HEK293 (cell line): ENCODE results near the gene ARL11.

Experiments
- CTCF ChIA-PET: fragments of 350-600 bp; formaldehyde crosslinking; extraction: SDS; loops from one replicate; lab custom pipeline; 2021; ENCODE audit warnings: antibody characterized with exemption; lab: Yijun Ruan, JAX
- POLR2A ChIA-PET: fragments of 300-600 bp; formaldehyde crosslinking; extraction: SDS; loops from one replicate; lab custom pipeline; 2020; ENCODE audit warnings: antibody characterized with exemption, inconsistent platforms; lab: Yijun Ruan, JAX
- H3K27ac ChIP-seq: fragments of 200-500 bp; sonication (Bioruptor generic); 2 replicates; pipeline ENCODE4 v1.5.1; 2014; ENCODE audit warnings: low read depth, low read length, control low read depth, inconsistent platforms; ENCODE audit errors: extremely low read depth
- H3K36me3 ChIP-seq, 2 experiments: fragments of 200-500 bp in 1 of 2; sonication (Bioruptor generic) in 1 of 2; 1 replicate in 1 of 2; 2 replicates in 1 of 2; pipeline ENCODE4 v1.5.1; 2014 to 2017; ENCODE audit warnings: inconsistent platforms in 2 of 2, low read length in 2 of 2; ENCODE audit not compliant: control insufficient read depth in 2 of 2, insufficient read depth in 1 of 2
- H3K4me1 ChIP-seq: fragments of 200-500 bp; sonication (Bioruptor generic); 2 replicates; pipeline ENCODE4 v1.5.1; 2014; ENCODE audit warnings: mild to moderate bottlenecking, low read length, inconsistent platforms; ENCODE audit not compliant: control insufficient read depth, insufficient read depth
- H3K4me3 ChIP-seq: 2 replicates; pipeline ENCODE4 v1.5.1; 2011; ENCODE audit warnings: low read depth, mild to moderate bottlenecking, control low read depth, low read length, moderate library complexity
- H3K9me3 ChIP-seq: fragments of 200-500 bp; sonication (Bioruptor generic); 2 replicates; pipeline ENCODE4 v1.5.1; 2014; ENCODE audit warnings: low read depth, low read length, inconsistent platforms; ENCODE audit not compliant: control insufficient read depth, insufficient read depth
- CTCF ChIP-seq: fragments of 450-650 bp; formaldehyde crosslinking; IDR thresholded peaks from 2 replicates; pipeline ENCODE4 v1.5.1; 2016; ENCODE audit warnings: missing biosample characterization, missing genetic modification characterization
- KLF10 ChIP-seq: fragments of 450-650 bp; IDR thresholded peaks from 2 replicates; pipeline ENCODE4 v1.5.1; 2018; ENCODE audit warnings: missing biosample characterization, mild to moderate bottlenecking, missing genetic modification characterization
- OSR2 ChIP-seq: fragments of 450-650 bp; formaldehyde crosslinking; IDR thresholded peaks from 2 replicates; pipeline ENCODE4 v1.5.1; 2016; ENCODE audit warnings: missing biosample characterization, missing genetic modification characterization
- PRDM6 ChIP-seq: fragments of 450-650 bp; formaldehyde crosslinking; IDR thresholded peaks from 2 replicates; pipeline ENCODE4 v1.5.1; 2017; ENCODE audit warnings: missing biosample characterization, missing genetic modification characterization
- REPIN1 ChIP-seq: fragments of 450-650 bp; formaldehyde crosslinking; IDR thresholded peaks from 2 replicates; pipeline ENCODE4 v1.5.1; 2017; ENCODE audit warnings: missing biosample characterization, missing genetic modification characterization, low read depth
- ZBTB17 ChIP-seq: fragments of 450-650 bp; formaldehyde crosslinking; IDR thresholded peaks from 2 replicates; pipeline ENCODE4 v1.5.1; 2016; ENCODE audit warnings: missing biosample characterization, missing genetic modification characterization
- ZBTB6 ChIP-seq: fragments of 450-650 bp; formaldehyde crosslinking; IDR thresholded peaks from 2 replicates; pipeline ENCODE4 v1.5.1; 2017; ENCODE audit warnings: missing biosample characterization, missing genetic modification characterization
- ZBTB7A ChIP-seq: fragments of 450-650 bp; formaldehyde crosslinking; IDR thresholded peaks from 2 replicates; pipeline ENCODE4 v1.5.1; 2016; ENCODE audit warnings: low read depth, missing biosample characterization, missing genetic modification characterization
- ZFP3 ChIP-seq: fragments of 450-650 bp; formaldehyde crosslinking; IDR thresholded peaks from 2 replicates; pipeline ENCODE4 v1.5.1; 2016; ENCODE audit warnings: low read depth, missing biosample characterization, missing genetic modification characterization
- ZIC2 ChIP-seq: fragments of 450-650 bp; formaldehyde crosslinking; IDR thresholded peaks from 2 replicates; pipeline ENCODE4 v1.5.1; 2016; ENCODE audit warnings: missing biosample characterization, missing genetic modification characterization
- ZNF132 ChIP-seq: fragments of 450-650 bp; formaldehyde crosslinking; IDR thresholded peaks from 2 replicates; pipeline ENCODE4 v1.5.1; 2017; ENCODE audit warnings: missing biosample characterization, missing genetic modification characterization, borderline replicate concordance
- ZNF335 ChIP-seq: fragments of 450-650 bp; formaldehyde crosslinking; conservative IDR thresholded peaks from 2 replicates; pipeline ENCODE4 v1.5.1; 2016; ENCODE audit warnings: missing biosample characterization, missing genetic modification characterization
- ZNF394 ChIP-seq: fragments of 450-650 bp; formaldehyde crosslinking; IDR thresholded peaks from 2 replicates; pipeline ENCODE4 v1.5.1; 2016; ENCODE audit warnings: missing biosample characterization, missing genetic modification characterization, mild to moderate bottlenecking, moderate library complexity, borderline replicate concordance
- ZNF514 ChIP-seq: fragments of 450-650 bp; formaldehyde crosslinking; IDR thresholded peaks from 2 replicates; pipeline ENCODE4 v1.5.1; 2016; ENCODE audit warnings: missing biosample characterization, missing genetic modification characterization
- ZNF529 ChIP-seq: fragments of 450-650 bp; formaldehyde crosslinking; IDR thresholded peaks from 2 replicates; pipeline ENCODE4 v1.5.1; 2017; ENCODE audit warnings: missing genetic modification characterization, missing biosample characterization; ENCODE audit not compliant: insufficient replicate concordance
- ZNF610 ChIP-seq: fragments of 450-650 bp; formaldehyde crosslinking; IDR thresholded peaks from 2 replicates; pipeline ENCODE4 v1.5.1; 2016; ENCODE audit warnings: missing biosample characterization, missing genetic modification characterization, borderline replicate concordance
- ZNF837 ChIP-seq: fragments of 450-650 bp; formaldehyde crosslinking; IDR thresholded peaks from 2 replicates; pipeline ENCODE4 v1.5.1; 2016; ENCODE audit warnings: missing biosample characterization, missing genetic modification characterization
- TF ChIP-seq, protein P1 (sequence below): fragments of 450-650 bp; formaldehyde crosslinking; IDR thresholded peaks from 2 replicates; pipeline ENCODE4 v1.5.1; 2017; ENCODE audit warnings: missing biosample characterization, missing genetic modification characterization

ARL11 gene

DNA sequence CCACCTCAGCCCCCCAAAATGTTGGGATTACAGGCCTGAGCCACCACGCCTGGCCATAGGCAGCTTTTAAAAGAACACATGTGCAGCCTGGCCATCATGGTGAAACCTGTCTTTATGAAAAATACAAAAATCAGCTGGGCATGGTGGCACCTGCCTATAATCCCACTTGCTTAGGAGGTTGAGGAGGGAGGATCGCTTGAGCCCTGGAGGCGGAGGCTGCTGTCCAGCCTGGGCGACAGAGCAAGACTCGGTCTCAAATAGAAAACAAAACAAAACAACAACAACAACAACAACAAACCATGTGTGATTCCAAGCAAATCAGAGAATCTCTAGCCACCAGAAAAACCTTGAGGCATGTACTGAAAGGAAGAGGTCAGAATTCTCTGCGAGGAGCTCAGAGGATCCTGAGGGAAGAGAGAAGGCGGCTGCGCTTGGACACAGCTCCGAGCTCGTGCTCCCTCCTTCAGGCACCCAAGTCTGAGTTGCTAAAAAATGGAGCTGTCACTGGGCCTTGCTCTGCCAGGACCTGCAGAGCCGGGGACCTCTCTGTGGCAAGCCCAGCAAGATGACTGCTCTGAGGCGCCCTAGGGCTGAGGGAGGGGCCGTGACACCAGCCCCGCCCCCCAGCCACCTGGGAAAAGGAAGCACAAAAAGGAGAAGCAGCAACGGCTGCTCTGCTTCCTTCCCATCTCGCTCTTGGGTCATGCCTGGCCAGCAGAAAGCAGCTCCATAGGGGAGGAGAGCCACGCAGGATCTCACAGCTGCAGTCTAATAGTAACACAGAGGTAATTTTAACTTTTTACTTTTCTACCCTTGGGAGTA is at the start of gene ARL11:
TSS of gene ARL11 (plus strand) at position 677 of the 822 bp plus-strand sequence. CDS start 1,941 bp downstream, outside the sequence.
- Histone ChIP-seq H3K4me1 (no peaks in the 10 kb centered on the region), H3K9me3 (no peaks in the 10 kb centered on the region), H3K36me3 (no peaks in the 10 kb centered on the region), H3K27ac (no peak within 1 kb of the TSS), H3K4me3 (no peak within 1 kb of the TSS)
- ChIA-PET POLR2A (no interaction called here), CTCF (interaction anchor here (0.7 kb wide), 1 partner anchor 409 kb away, joined by 3 read pairs; no protein-coding TSS in a partner anchor)
- peak; percentile 28; the same call in 1 of the 2 replicates for TF ChIP-seq ZBTB17 (tag by site-specific recombination)
- TF ChIP-seq ZBTB6 = no peak
- TF ChIP-seq ZNF132 (tag by site-specific recombination) = no peak
- TF ChIP-seq, protein P1, sequence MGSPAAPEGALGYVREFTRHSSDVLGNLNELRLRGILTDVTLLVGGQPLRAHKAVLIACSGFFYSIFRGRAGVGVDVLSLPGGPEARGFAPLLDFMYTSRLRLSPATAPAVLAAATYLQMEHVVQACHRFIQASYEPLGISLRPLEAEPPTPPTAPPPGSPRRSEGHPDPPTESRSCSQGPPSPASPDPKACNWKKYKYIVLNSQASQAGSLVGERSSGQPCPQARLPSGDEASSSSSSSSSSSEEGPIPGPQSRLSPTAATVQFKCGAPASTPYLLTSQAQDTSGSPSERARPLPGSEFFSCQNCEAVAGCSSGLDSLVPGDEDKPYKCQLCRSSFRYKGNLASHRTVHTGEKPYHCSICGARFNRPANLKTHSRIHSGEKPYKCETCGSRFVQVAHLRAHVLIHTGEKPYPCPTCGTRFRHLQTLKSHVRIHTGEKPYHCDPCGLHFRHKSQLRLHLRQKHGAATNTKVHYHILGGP (tag by site-specific recombination) = no peak
- TF ChIP-seq ZNF335 = peak; percentile 47
- peak; percentile 38; the same call in 1 of the 2 replicates for TF ChIP-seq ZNF394 (tag by site-specific recombination)
- TF ChIP-seq ZNF529 (tag by site-specific recombination) = no peak
- TF ChIP-seq ZIC2 = peak; percentile 14; the same call in 1 of the 2 replicates

DNA sequence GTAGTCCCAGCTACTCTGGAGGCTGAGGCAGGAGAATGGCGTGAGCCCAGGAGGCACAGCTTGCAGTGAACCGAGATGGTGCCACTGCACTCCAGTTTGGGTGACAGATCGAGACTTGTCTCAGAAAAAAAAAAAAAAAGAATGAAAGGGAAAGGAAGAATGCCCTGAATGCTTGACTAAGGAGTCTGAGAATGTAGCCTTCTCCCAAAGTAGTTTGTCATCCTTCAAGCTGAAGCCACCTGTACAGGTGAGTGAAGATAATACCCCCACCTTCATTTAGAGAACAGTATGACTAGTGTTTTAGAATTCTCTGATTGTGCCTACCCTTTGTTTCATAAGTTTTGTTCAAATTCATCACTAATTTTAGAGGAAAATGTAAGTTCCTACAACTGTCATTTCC is 48.8 kb upstream of the ARL11 start:
- POLR2A ChIA-PET = no interaction called here
- Histone ChIP-seq H3K27ac (no peak overlapping the region), H3K36me3 (peaks cover 0 to 15% of the 10 kb centered on the region in 2 experiments; a peak in 2 of 3 replicates), H3K4me3 (no peak overlapping the region), H3K9me3 (no peaks in the 10 kb centered on the region), H3K4me1 (no peaks in the 10 kb centered on the region)
- CTCF ChIA-PET = no interaction called here
- no peak for TF ChIP-seq PRDM6 (tag by site-specific recombination)
- no peak for TF ChIP-seq ZBTB7A (tag by site-specific recombination)
- TF ChIP-seq REPIN1 (tag by site-specific recombination) = no peak
- no peak for TF ChIP-seq OSR2 (tag by site-specific recombination)
- TF ChIP-seq ZNF610 (tag by site-specific recombination) = no peak
- TF ChIP-seq KLF10 (tag by site-specific recombination) = no peak
- TF ChIP-seq ZNF837 (tag by site-specific recombination) = no peak
- TF ChIP-seq ZFP3 (tag by site-specific recombination) = no peak
- no peak for TF ChIP-seq ZNF514 (tag by site-specific recombination)
- TF ChIP-seq CTCF = no peak
